ENCODE results near the gene PHC3. TPM values are rescaled to one million over a fixed set of nuclear protein-coding genes. Genes with fewer than 3 reads are reported as not detected.

The PHC3 gene
- total and polyA plus RNA-seq, 2 of the 13 experiments (the other 11 are each of a cell fraction or from before 2014, with no cell fraction given), result 24.1 to 49.0 TPM

DNA sequence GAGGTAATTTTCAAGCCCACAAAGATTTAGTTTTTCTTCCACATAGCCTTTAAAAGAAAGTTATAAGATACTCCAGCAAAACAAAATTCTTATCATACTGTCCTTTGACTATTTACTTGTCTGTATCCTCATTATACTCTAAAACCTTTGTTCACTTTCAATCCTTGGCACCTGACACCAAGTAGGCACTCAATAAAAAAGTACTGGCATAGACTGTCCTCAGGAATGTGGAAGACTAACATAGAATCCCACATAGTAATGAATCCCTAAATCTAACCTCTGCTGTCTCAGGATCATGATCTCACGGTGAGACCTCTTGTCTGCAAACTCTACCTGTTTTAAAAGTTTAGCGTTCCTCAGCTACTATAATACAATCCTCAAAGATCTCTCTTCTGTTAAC is 21.6 kb downstream of the PHC3 start (continued):
- no peak for TF ChIP-seq FOSL1 (CRISPR knock-in tag; IDR thresholded peaks at IDR 0.05; ENCODE audit: borderline replicate concordance)

DNA sequence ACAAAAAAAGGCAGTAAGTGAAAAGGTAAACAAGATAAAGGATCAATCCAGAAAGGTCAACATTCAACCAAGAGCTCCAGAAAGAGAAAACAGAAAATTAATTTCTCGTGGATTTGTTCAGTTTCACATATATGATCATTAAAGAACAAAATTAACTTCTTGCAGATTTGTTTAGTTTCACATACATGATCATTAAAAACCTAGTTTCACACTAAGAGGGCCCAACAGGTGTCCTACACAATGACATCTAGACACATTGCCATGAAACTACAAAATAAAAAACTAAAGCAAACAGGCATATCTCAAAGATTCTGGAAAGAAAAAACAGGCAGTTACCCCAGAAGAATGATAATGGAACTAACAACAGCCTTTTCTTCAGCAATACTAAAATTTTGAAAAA is 22.1 kb downstream of the PHC3 start:
- no peak overlapping the region for H3K4me2 ChIP-seq (ENCODE audit: low read depth, low read length)
- H4K20me1 ChIP-seq (ENCODE audit: insufficient read depth, low read length), result peaks cover 10% of the 10 kb centered on the region; the same call in 1 of the 2 replicates
- no peaks in the 10 kb centered on the region for H3K9me3 ChIP-seq (ENCODE audit: low read length)
- ATAC-seq (no peak), DNase-seq (ENCODE audit: low spot score) (no peak), FAIRE-seq (no peak)
- no peaks in the 10 kb centered on the region for H3K27me3 ChIP-seq (ENCODE audit: control insufficient read depth in 1 of 2, insufficient read depth in 2 of 2, low read length in 2 of 2)
- peaks cover 75% of the 10 kb centered on the region for H3K79me2 ChIP-seq (ENCODE audit: insufficient read depth, low read length)
- ChIA-PET POLR2A (no interaction called here), CTCF (ENCODE audit: low intra/inter-chr PET ratio, low total read pairs) (no interaction called here)
- no peak overlapping the region for H2AFZ ChIP-seq (ENCODE audit: low read length)
- BruUV-seq (replicated peaks), result no TSS peak
- TF ChIP-seq, protein P1, sequence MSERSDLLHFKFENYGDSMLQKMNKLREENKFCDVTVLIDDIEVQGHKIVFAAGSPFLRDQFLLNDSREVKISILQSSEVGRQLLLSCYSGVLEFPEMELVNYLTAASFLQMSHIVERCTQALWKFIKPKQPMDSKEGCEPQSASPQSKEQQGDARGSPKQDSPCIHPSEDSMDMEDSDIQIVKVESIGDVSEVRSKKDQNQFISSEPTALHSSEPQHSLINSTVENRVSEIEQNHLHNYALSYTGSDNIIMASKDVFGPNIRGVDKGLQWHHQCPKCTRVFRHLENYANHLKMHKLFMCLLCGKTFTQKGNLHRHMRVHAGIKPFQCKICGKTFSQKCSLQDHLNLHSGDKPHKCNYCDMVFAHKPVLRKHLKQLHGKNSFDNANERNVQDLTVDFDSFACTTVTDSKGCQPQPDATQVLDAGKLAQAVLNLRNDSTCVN (CRISPR knock-in tag; IDR thresholded peaks at IDR 0.05; ENCODE audit: borderline replicate concordance), result 0 out of 2 replicates have a peak, but pooled peaks have one; percentile 40
- TF ChIP-seq SOX5 (CRISPR knock-in tag; IDR thresholded peaks at IDR 0.05; ENCODE audit: borderline replicate concordance), result no peak
- TF ChIP-seq ZNF562 (CRISPR knock-in tag; IDR thresholded peaks at IDR 0.05; ENCODE audit: borderline replicate concordance), result no peak
- 0 out of 2 replicates have a peak, but pooled peaks have one; percentile 14 for TF ChIP-seq FOXA3 (CRISPR knock-in tag; IDR thresholded peaks at IDR 0.05)
- peaks cover 30% of the 10 kb centered on the region for H3K4me1 ChIP-seq (ENCODE audit: insufficient read depth, low read length)
- WGBS (ENCODE audit: low lambda C conversion rate), result 61% methylated on average over 1 of the region's 1 CpG
- intact Hi-C loops (cut with micrococcal nuclease; ENCODE audit: unreplicated experiment), result no loop called here
- no peak overlapping the region for H3K27ac ChIP-seq (ENCODE audit: extremely low read length, insufficient read depth, low read length)
- in situ Hi-C loops (cut with HindIII; ENCODE audit: extremely low pct_ligation_motif_present, low pct_unique_long_range_greater_than_20kb), result no loop called here
- peaks cover 3 to 20% of the 10 kb centered on the region in 2 experiments; a peak in 4 of 5 replicates for H3K36me3 ChIP-seq (replicated peaks in 1 of 2; ENCODE audit: control insufficient read depth in 1 of 2, insufficient read depth in 2 of 2, low read length in 2 of 2)
- H3K4me3 ChIP-seq (replicated peaks in 1 of 3; ENCODE audit: insufficient read depth in 1 of 3, low read depth in 2 of 3, low read length in 3 of 3), result no peak overlapping the region
- H3K9ac ChIP-seq (ENCODE audit: insufficient read depth, low read depth, low read length), result no peak overlapping the region

DNA sequence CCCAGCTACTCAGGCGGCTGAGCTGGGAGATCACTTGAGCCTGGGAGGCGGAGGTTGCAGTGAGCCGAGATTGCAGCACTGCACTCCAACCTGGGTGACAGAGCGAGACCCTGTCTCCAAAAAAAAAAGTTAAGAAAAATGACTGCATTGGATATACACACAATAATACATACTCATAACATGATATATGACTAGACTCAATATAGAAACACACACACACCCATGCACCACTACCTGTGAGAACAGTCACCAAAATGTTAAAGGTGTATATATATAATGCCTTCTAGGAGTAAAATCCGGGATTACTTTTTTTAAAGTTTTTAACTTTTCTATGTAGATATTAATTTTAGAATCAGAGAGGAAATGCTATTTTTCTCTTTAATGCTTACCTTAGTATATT is 25.9 kb downstream of the PHC3 start:
- no peak overlapping the region for H3K27ac ChIP-seq (ENCODE audit: extremely low read length, insufficient read depth, low read length)
- no peaks in the 10 kb centered on the region for H3K9me3 ChIP-seq (ENCODE audit: low read length)
- peaks cover 67% of the 10 kb centered on the region for H3K79me2 ChIP-seq (ENCODE audit: insufficient read depth, low read length)
- TF ChIP-seq CREB1 (IDR thresholded peaks at IDR 0.05) (no peak), CREB1 (CRISPR knock-in tag; IDR thresholded peaks at IDR 0.05) (no peak), RAD51 (IDR thresholded peaks at IDR 0.05; ENCODE audit: borderline replicate concordance) (no peak), ZNF326 (CRISPR knock-in tag; IDR thresholded peaks at IDR 0.05; ENCODE audit: borderline replicate concordance) (no peak), RAD21 (CRISPR knock-in tag; IDR thresholded peaks at IDR 0.05) (no peak), ZSCAN9 (CRISPR knock-in tag; IDR thresholded peaks at IDR 0.05; ENCODE audit: borderline replicate concordance) (no peak)
- H3K9ac ChIP-seq (ENCODE audit: insufficient read depth, low read depth, low read length), result no peak overlapping the region
- H3K4me2 ChIP-seq (ENCODE audit: low read depth, low read length), result no peak overlapping the region
- WGBS (ENCODE audit: low lambda C conversion rate), result over 99% methylated on average over 5 of the region's 5 CpGs
- in situ Hi-C loops (cut with HindIII; ENCODE audit: extremely low pct_ligation_motif_present, low pct_unique_long_range_greater_than_20kb) (no loop called here), intact Hi-C loops (cut with micrococcal nuclease; ENCODE audit: unreplicated experiment) (no loop called here)
- no peaks in the 10 kb centered on the region for H3K27me3 ChIP-seq (ENCODE audit: control insufficient read depth in 1 of 2, insufficient read depth in 2 of 2, low read length in 2 of 2)
- ChIA-PET POLR2A (no interaction called here), CTCF (ENCODE audit: low intra/inter-chr PET ratio, low total read pairs) (no interaction called here)
- H4K20me1 ChIP-seq (ENCODE audit: insufficient read depth, low read length), result peaks cover 13% of the 10 kb centered on the region
- DNase-seq (ENCODE audit: low spot score) (no peak), ATAC-seq (no peak), FAIRE-seq (no peak)
- H3K4me1 ChIP-seq (ENCODE audit: insufficient read depth, low read length), result peaks cover 31% of the 10 kb centered on the region
- no TSS peak for BruUV-seq (replicated peaks)
- H2AFZ ChIP-seq (ENCODE audit: low read length), result no peak overlapping the region
- peaks cover 1 to 8% of the 10 kb centered on the region in 2 experiments; a peak in 2 of 5 replicates for H3K36me3 ChIP-seq (replicated peaks in 1 of 2; ENCODE audit: control insufficient read depth in 1 of 2, insufficient read depth in 2 of 2, low read length in 2 of 2)
- no peak overlapping the region for H3K4me3 ChIP-seq (replicated peaks in 1 of 3; ENCODE audit: insufficient read depth in 1 of 3, low read depth in 2 of 3, low read length in 3 of 3)
